Ishikawa (cell line): ENCODE results near the gene TRIM33.

Source experiments
- CEBPB ChIP-seq: IDR thresholded peaks from 2 replicates; pipeline ENCODE4 v1.6.1; 2012
- EGR1 ChIP-seq: IDR thresholded peaks from 2 replicates; pipeline ENCODE4 v1.6.1; 2012
- EP300 ChIP-seq: IDR thresholded peaks from 2 replicates; pipeline ENCODE4 v1.6.1; 2012; ENCODE audit warnings: borderline replicate concordance
- MAX ChIP-seq: IDR thresholded peaks from 2 replicates; pipeline ENCODE4 v1.6.1; 2012
- NFIC ChIP-seq: IDR thresholded peaks from 2 replicates; pipeline ENCODE4 v1.6.1; 2012
- RAD21 ChIP-seq: IDR thresholded peaks from 2 replicates; pipeline ENCODE4 v1.6.1; 2012; ENCODE audit warnings: low read depth
- REST ChIP-seq: IDR thresholded peaks from 2 replicates; pipeline ENCODE4 v1.6.1; 2012; ENCODE audit warnings: low read depth, mild to moderate bottlenecking
- TAF1 ChIP-seq: IDR thresholded peaks from 2 replicates; pipeline ENCODE4 v1.6.1; 2012; ENCODE audit warnings: low read depth, mild to moderate bottlenecking
- TCF12 ChIP-seq: IDR thresholded peaks from 2 replicates; pipeline ENCODE4 v1.6.1; 2012; ENCODE audit warnings: low read depth
- TEAD4 ChIP-seq: IDR thresholded peaks from 2 replicates; pipeline ENCODE4 v1.6.1; 2012
- USF1 ChIP-seq: IDR thresholded peaks from 2 replicates; pipeline ENCODE4 v1.6.1; 2012
- YY1 ChIP-seq: IDR thresholded peaks from 2 replicates; pipeline ENCODE4 v1.6.1; 2012; ENCODE audit warnings: low read depth
- ZBTB7A ChIP-seq: IDR thresholded peaks from 2 replicates; pipeline ENCODE4 v1.6.1; 2012; ENCODE audit warnings: low read depth

- TF ChIP-seq TEAD4 (no peak), EP300 (no peak), TAF1 (no peak), EGR1 (no peak), RAD21 (no peak), TCF12 (no peak), YY1 (no peak), NFIC (no peak), CEBPB (no peak), MAX (no peak), REST (no peak), USF1 (no peak), ZBTB7A (no peak)
Measured at GRCh38 chr1:114531094-114531493, 20.1 kb upstream of the TRIM33 start.
